HepG2 (cell line): Measurements from ENCODE around the gene LRRC27. TPM values are rescaled to one million over a fixed set of nuclear protein-coding genes. Genes with fewer than 3 reads are reported as not detected.

Source experiments
- CAMTA2 ChIP-seq: sonication (generic); formaldehyde crosslinking; IDR thresholded peaks from 2 replicates; pipeline ENCODE4 v1.4.0; 2020; ENCODE audit warnings: mild to moderate bottlenecking, missing genetic modification reagents, borderline replicate concordance
- CEBPB ChIP-seq: IDR thresholded peaks from 2 replicates; pipeline ENCODE4 v1.6.1; 2011; ENCODE audit warnings: low read depth, low read length, improper control_type of control experiment, borderline replicate concordance
- NFYC ChIP-seq: IDR thresholded peaks from 2 replicates; pipeline ENCODE4 v1.6.1; 2016; ENCODE audit warnings: missing genetic modification reagents, missing compliant biosample characterization
- RFX1 ChIP-seq: fragments of 450-650 bp; IDR thresholded peaks from 2 replicates; pipeline ENCODE4 v1.6.1; 2017
- SIN3A ChIP-seq: IDR thresholded peaks from 2 replicates; pipeline ENCODE4 v1.6.1; 2011; ENCODE audit warnings: low read depth, mild to moderate bottlenecking, control low read depth, low read length, borderline replicate concordance
- TARDBP ChIP-seq: sonication (generic); formaldehyde crosslinking; IDR thresholded peaks from 2 replicates; pipeline ENCODE4 v1.8.0; 2022; ENCODE audit warnings: mild to moderate bottlenecking, missing genetic modification reagents
- ZBTB21 ChIP-seq: sonication (generic); formaldehyde crosslinking; IDR thresholded peaks from 2 replicates; pipeline ENCODE4 v1.4.0; 2020; ENCODE audit warnings: missing genetic modification reagents
- ZFY ChIP-seq: sonication (generic); formaldehyde crosslinking; IDR thresholded peaks from 2 replicates; pipeline ENCODE4 v1.4.0; 2020; ENCODE audit warnings: missing genetic modification reagents
- ZNF331 ChIP-seq: sonication (generic); formaldehyde crosslinking; IDR thresholded peaks from 2 replicates; pipeline ENCODE4 v1.4.0; 2020; ENCODE audit warnings: missing genetic modification reagents
- ZNF333 ChIP-seq: sonication (generic); formaldehyde crosslinking; IDR thresholded peaks from 2 replicates; pipeline ENCODE4 v1.4.0; 2020; ENCODE audit warnings: mild to moderate bottlenecking, missing genetic modification reagents, borderline replicate concordance
- ZNF788 ChIP-seq: sonication (generic); formaldehyde crosslinking; IDR thresholded peaks from 2 replicates; pipeline ENCODE4 v1.5.0; 2020; ENCODE audit warnings: mild to moderate bottlenecking, missing genetic modification reagents, borderline replicate concordance
- ZSCAN31 ChIP-seq: sonication (generic); formaldehyde crosslinking; IDR thresholded peaks from 2 replicates; pipeline ENCODE4 v1.5.0; 2020; ENCODE audit warnings: low read depth, mild to moderate bottlenecking, missing genetic modification reagents
- polyA plus RNA-seq, 8 experiments: library from polyadenylated mRNA; depleted of rRNA in 3 of 8; stranded (reverse) in 7 of 8; unstranded in 1 of 8; fragments of >200 nt; fragmentation: Illumina TruSeq in 4 of 8; extraction: Trizol in 4 of 8; gene quantifications; 2 replicates each; pipeline versions ENCODE4 v1.2.1 to v1.2.3, GENCODE V29; 2011 to 2016; ENCODE audit warnings: low read depth in 4 of 8, missing spikeins in 1 of 8, mixed read lengths in 1 of 8; ENCODE audit not compliant: insufficient read depth in 1 of 8
- total RNA-seq, 5 experiments: library from RNA; depleted of rRNA; stranded (reverse); fragments of >200 nt; fragmentation: Illumina TruSeq; extraction: Trizol; gene quantifications; 2 replicates each; pipeline ENCODE4 v1.2.3, GENCODE V29; 2016; ENCODE audit warnings: low read depth in 1 of 5
- TF ChIP-seq, protein P1 (sequence below): IDR thresholded peaks from 2 replicates; pipeline ENCODE4 v1.6.1; 2018; ENCODE audit warnings: missing genetic modification reagents, mild to moderate bottlenecking, missing compliant biosample characterization
- TF ChIP-seq, protein P2 (sequence below): sonication (generic); formaldehyde crosslinking; IDR thresholded peaks from 2 replicates; pipeline ENCODE4 v1.4.0; 2020; ENCODE audit warnings: mild to moderate bottlenecking, missing genetic modification reagents
- TF ChIP-seq, protein P3 (sequence below): sonication (generic); formaldehyde crosslinking; IDR thresholded peaks from 2 replicates; pipeline ENCODE4 v1.5.0; 2020; ENCODE audit warnings: mild to moderate bottlenecking, missing genetic modification reagents
- TF ChIP-seq, protein P4 (sequence below): sonication (generic); formaldehyde crosslinking; conservative IDR thresholded peaks from 2 replicates; pipeline ENCODE4 v1.4.0; 2020; ENCODE audit warnings: missing genetic modification reagents
- TF ChIP-seq, protein P5 (sequence below): sonication (generic); formaldehyde crosslinking; IDR thresholded peaks from 2 replicates; pipeline ENCODE4 v1.4.0; 2020; ENCODE audit warnings: missing genetic modification reagents
- TF ChIP-seq, protein P6 (sequence below): sonication (generic); formaldehyde crosslinking; IDR thresholded peaks from 2 replicates; pipeline ENCODE4 v1.4.0; 2020; ENCODE audit warnings: missing genetic modification reagents

LRRC27 gene
- total and polyA plus RNA-seq, 2 of the 13 experiments (the other 11 are each of a cell fraction or from before 2014, with no cell fraction given), result 4.2 to 4.6 TPM

DNA sequence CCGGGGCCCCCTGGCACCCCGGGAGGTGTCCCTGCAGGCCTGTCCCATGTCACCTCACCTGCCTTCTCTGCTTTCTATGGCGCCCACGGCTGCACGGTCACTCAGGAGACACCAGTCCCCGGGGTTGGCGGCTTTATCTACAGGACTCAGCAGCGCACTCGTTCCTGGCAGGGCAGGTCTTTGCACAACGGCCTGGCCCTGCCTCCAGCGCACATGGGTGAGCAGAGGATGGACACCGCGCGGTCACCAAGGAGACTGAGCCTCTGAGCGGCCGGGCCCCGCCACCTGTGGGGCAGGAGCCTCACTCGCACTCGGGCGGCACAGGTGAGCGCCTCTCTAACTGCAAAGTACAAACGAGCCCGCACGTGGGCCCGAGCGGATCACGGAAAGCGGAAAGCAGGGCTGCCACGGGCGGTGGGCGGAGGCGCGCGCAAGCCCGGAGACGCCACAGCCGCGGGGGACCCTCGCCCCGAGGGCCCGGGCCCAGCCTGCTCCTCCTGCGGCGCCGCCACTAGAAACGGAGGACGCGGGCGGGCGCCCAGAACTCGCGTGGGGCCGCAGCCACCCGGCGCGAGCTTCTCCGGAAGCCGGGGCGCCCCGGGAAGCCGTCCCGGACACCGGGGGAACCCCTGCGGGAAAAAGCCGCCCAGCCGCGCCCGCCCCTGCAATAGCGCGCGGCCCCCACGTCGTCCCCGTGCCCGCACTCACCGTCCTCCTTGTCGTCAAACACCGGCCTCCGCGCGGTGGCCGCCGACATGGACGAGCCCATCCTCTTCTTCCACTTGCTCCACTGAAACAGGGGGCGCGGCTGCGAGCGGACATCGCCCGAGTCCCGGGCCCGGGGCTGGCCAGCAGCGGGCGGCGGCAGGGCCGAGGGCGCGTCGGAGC, 24.9 kb upstream of the LRRC27 start (continued):
- TF ChIP-seq ZSCAN31 (CRISPR knock-in tag) (0 out of 2 replicates have a peak, but pooled peaks have one; percentile 20), ZFY (CRISPR knock-in tag) (peak; percentile 51; the same call in 1 of the 2 replicates), ZBTB21 (CRISPR knock-in tag) (no peak), CEBPB (peak; percentile 17; the same call in 1 of the 2 replicates), NFYC (no peak), RFX1 (peak; percentile 34; the same call in 1 of the 2 replicates), ZNF788 (CRISPR knock-in tag) (peak; percentile 68; the same call in 1 of the 2 replicates), CAMTA2 (CRISPR knock-in tag) (0 out of 2 replicates have a peak, but pooled peaks have one; percentile 46), ZNF333 (peak; percentile 38; the same call in 1 of the 2 replicates), ZNF331 (CRISPR knock-in tag) (0 out of 2 replicates have a peak, but pooled peaks have one; percentile 9), TARDBP (no peak), SIN3A (0 out of 2 replicates have a peak, but pooled peaks have one; percentile 27)
- TF ChIP-seq, protein P1, sequence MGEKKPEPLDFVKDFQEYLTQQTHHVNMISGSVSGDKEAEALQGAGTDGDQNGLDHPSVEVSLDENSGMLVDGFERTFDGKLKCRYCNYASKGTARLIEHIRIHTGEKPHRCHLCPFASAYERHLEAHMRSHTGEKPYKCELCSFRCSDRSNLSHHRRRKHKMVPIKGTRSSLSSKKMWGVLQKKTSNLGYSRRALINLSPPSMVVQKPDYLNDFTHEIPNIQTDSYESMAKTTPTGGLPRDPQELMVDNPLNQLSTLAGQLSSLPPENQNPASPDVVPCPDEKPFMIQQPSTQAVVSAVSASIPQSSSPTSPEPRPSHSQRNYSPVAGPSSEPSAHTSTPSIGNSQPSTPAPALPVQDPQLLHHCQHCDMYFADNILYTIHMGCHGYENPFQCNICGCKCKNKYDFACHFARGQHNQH (CRISPR knock-in tag), result no peak
- TF ChIP-seq, protein P2, sequence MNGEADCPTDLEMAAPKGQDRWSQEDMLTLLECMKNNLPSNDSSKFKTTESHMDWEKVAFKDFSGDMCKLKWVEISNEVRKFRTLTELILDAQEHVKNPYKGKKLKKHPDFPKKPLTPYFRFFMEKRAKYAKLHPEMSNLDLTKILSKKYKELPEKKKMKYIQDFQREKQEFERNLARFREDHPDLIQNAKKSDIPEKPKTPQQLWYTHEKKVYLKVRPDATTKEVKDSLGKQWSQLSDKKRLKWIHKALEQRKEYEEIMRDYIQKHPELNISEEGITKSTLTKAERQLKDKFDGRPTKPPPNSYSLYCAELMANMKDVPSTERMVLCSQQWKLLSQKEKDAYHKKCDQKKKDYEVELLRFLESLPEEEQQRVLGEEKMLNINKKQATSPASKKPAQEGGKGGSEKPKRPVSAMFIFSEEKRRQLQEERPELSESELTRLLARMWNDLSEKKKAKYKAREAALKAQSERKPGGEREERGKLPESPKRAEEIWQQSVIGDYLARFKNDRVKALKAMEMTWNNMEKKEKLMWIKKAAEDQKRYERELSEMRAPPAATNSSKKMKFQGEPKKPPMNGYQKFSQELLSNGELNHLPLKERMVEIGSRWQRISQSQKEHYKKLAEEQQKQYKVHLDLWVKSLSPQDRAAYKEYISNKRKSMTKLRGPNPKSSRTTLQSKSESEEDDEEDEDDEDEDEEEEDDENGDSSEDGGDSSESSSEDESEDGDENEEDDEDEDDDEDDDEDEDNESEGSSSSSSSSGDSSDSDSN, result peak; percentile 70
- TF ChIP-seq, protein P3, sequence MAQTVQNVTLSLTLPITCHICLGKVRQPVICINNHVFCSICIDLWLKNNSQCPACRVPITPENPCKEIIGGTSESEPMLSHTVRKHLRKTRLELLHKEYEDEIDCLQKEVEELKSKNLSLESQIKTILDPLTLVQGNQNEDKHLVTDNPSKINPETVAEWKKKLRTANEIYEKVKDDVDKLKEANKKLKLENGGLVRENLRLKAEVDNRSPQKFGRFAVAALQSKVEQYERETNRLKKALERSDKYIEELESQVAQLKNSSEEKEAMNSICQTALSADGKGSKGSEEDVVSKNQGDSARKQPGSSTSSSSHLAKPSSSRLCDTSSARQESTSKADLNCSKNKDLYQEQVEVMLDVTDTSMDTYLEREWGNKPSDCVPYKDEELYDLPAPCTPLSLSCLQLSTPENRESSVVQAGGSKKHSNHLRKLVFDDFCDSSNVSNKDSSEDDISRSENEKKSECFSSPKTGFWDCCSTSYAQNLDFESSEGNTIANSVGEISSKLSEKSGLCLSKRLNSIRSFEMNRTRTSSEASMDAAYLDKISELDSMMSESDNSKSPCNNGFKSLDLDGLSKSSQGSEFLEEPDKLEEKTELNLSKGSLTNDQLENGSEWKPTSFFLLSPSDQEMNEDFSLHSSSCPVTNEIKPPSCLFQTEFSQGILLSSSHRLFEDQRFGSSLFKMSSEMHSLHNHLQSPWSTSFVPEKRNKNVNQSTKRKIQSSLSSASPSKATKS (CRISPR knock-in tag), result no peak
- TF ChIP-seq, protein P4, sequence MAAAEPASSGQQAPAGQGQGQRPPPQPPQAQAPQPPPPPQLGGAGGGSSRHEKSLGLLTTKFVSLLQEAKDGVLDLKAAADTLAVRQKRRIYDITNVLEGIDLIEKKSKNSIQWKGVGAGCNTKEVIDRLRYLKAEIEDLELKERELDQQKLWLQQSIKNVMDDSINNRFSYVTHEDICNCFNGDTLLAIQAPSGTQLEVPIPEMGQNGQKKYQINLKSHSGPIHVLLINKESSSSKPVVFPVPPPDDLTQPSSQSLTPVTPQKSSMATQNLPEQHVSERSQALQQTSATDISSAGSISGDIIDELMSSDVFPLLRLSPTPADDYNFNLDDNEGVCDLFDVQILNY, result 0 out of 2 replicates have a peak, but pooled peaks have one; percentile 4
- TF ChIP-seq, protein P5, sequence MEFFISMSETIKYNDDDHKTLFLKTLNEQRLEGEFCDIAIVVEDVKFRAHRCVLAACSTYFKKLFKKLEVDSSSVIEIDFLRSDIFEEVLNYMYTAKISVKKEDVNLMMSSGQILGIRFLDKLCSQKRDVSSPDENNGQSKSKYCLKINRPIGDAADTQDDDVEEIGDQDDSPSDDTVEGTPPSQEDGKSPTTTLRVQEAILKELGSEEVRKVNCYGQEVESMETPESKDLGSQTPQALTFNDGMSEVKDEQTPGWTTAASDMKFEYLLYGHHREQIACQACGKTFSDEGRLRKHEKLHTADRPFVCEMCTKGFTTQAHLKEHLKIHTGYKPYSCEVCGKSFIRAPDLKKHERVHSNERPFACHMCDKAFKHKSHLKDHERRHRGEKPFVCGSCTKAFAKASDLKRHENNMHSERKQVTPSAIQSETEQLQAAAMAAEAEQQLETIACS (CRISPR knock-in tag), result no peak
- TF ChIP-seq, protein P6, sequence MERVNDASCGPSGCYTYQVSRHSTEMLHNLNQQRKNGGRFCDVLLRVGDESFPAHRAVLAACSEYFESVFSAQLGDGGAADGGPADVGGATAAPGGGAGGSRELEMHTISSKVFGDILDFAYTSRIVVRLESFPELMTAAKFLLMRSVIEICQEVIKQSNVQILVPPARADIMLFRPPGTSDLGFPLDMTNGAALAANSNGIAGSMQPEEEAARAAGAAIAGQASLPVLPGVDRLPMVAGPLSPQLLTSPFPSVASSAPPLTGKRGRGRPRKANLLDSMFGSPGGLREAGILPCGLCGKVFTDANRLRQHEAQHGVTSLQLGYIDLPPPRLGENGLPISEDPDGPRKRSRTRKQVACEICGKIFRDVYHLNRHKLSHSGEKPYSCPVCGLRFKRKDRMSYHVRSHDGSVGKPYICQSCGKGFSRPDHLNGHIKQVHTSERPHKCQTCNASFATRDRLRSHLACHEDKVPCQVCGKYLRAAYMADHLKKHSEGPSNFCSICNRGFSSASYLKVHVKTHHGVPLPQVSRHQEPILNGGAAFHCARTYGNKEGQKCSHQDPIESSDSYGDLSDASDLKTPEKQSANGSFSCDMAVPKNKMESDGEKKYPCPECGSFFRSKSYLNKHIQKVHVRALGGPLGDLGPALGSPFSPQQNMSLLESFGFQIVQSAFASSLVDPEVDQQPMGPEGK (CRISPR knock-in tag), result 0 out of 2 replicates have a peak, but pooled peaks have one; percentile 10
